Right hindlimb (tissue), 1 donor: ENCODE measurements around the gene CCDC196.
A peak's percentile ranks its signal among the peaks of the same experiment; 100 is the strongest.
"Not testable (repeated sequence)": the region's sequence is repeated elsewhere in the genome, so short reads cannot be mapped to it uniquely, and the experiment has no call there.

ENCODE experiments used
- DNase-seq: peaks from one replicate; pipeline ENCODE4 v3.0.0-alpha.2; 2018

The CCDC196 gene

GRCh38 chr14:66495218-66496098 is 9.3 kb downstream of the CCDC196 start:
- peak; percentile 49 for DNase-seq

- no peak for DNase-seq
Observed at GRCh38 chr14:66496188-66496807, 10.1 kb downstream of the CCDC196 start.

DNA sequence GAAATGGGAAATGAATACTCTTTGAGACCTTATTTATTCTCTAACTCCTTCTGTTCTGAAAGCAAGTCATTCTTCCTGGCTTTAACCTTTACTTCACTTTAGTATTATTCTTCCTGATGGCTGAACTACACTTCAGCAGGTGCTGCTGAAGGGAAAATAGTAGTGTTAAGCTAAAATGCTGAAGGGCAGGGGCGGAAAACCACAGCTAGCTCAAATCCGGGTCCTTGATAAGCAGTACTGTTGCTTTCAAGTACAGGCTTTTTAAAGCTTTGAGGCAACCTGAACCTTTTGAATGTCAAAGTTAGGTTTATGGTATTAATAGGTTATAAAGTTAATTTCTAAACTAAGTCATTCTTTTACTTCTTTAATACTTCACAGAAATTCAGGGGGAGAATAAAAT is 10.7 kb downstream of the CCDC196 start:
- DNase-seq, result no peak

GRCh38 chr14:66498311-66498710 is 12.1 kb downstream of the CCDC196 start:
- DNase-seq, result no peak

GRCh38 chr14:66501592-66501991 is 15.4 kb downstream of the CCDC196 start:
- DNase-seq, result no peak

GRCh38 chr14:66502836-66503235 is 16.7 kb downstream of the CCDC196 start:
- DNase-seq, result not testable (repeated sequence)

DNA sequence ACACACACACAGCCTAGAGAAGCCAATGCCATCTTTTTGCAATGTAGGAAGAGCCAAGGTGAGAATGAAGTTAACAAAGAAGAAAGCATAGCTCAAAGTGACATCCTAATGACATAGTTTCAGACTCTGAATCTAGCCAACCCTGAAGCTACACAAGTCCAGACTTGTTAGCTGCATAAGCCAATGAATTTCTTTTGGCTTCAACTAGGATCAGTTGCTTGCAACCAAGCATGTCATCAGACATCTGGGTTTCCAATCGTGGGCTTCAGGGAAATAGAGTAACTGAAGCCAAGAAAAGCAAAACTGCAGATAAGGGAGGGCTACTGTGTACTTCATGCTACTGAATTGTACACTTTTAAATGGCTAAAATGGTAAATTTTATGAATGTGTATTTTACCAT is 17.4 kb downstream of the CCDC196 start:
- no peak for DNase-seq

GRCh38 chr14:66507181-66507721 is 21.1 kb downstream of the CCDC196 start:
- no peak for DNase-seq

DNA sequence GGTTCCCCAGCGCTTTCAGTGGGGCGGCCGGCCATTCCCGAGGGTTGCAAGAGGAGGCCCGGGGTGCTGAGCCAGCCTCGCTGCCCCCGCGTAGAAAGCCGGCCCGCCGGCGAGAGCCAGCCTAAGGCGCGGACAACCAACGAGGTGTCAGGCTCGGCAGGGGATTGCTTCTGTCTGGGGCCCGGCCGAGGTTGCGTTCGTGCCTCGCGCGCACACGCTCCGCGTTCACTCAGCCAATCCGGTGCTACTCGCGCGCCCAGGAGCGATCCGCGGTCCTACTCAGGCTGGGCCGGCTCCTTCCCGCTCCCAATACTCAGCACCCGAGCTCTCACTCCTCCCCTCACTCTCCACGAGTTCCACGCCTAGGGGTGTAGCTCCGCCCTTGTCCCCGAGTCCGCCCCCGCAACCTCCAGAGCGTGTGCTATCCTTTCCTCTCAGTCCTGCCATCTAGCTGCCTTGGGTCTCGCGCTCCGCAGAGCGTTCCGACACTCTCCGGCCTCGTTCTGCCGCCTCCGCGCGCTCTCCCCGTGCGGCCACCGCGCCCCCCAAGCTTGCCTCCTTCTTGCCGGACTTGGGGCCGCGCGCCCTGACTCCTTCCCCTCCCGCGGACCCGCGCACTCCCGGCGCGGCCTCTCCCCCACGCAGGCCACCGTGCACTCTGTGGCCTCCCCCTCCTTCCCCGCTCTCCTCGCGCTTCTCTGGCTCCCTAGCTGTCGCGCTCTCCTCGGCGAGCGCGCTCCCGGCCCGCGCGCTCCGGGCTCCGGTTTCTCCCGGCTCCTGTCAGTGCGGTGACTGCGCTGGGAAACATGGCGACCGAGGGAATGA is 21.8 kb downstream of the CCDC196 start, which contains the start of gene GPHN:
Gene GPHN, plus strand, starts transcription at position 426 of the 825 bp plus-strand sequence.
- DNase-seq, result peak; percentile 98

DNA sequence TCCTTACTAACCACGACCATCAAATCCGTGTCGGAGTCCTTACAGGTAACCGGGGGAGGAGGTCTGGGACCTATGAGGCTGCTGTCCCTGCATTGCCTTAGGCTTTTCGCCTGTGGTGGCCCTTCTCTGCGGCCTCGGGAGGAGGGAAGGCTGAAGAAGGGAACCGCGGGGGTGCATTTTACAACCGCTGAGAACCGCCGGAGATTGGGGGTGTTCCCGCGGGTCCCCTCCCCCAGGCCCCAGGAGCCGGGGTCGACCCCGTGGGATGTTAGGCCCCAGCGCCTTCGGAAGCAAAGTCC is 22.3 kb downstream of the CCDC196 start:
- no peak for DNase-seq

- DNase-seq, result peak; percentile 59
Observed at GRCh38 chr14:66508846-66509621, 22.9 kb downstream of the CCDC196 start.

DNA sequence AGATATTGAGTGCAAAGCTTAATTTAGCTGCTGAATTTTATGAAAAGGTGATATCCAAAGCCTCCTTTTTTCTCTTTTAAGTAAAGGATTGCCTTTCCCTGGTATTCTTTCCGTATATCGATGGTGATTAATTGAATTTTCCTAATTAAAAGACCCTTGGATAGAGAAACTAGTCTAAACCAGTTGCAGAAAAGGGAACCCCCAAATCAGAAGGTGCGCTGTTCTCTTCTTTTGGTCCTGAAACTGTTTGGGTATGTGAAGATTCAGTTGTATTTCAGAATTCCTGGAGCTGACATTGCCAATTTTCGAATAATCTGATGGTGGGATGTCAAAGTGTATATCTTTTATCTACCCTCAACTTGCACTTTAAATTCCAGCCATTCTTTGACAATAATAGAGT is 23.7 kb downstream of the CCDC196 start:
- DNase-seq, result no peak

- no peak for DNase-seq
Observed at GRCh38 chr14:66511849-66512248, 25.7 kb downstream of the CCDC196 start.

DNA sequence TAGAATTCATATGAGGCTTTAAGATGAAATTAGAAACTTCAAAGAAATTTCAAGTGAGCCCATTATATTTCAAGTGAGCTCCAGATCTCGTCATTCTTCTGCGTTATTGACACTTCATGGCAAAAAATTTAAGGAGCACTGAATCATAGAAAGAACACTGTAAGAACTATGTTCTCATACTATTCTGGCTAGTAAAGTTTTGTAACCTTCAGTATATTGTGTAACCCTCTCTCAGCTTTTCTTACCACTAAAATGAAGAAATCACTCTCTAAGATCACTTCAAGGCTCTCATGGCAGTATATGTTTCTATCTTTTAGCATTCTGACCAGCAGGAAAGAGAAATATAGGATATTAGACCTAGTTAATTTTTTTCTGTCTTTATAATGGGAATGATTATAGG is 28.0 kb downstream of the CCDC196 start:
- DNase-seq, result no peak

GRCh38 chr14:66530526-66530925 is 44.4 kb downstream of the CCDC196 start:
- no peak for DNase-seq

DNA sequence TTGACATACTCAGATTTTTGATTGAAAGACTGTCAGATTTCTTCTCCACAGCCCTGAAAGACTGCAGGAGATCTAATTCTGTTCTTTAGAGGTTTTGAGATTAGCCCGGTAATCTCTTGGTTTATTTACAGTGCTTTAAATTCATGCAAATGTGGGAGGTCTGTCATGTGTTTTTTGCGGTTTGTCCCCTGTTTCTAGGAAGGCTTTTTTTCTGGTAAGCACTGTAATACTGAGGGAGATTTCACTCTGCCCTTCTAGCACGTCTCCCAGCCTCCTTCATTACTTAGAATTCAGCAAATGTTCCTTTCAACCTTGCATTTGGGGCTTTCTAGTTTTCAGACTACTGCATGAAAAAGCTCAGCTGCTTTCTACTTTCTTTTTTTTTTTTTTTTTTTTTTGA is 52.9 kb downstream of the CCDC196 start:
- DNase-seq, result no peak

DNA sequence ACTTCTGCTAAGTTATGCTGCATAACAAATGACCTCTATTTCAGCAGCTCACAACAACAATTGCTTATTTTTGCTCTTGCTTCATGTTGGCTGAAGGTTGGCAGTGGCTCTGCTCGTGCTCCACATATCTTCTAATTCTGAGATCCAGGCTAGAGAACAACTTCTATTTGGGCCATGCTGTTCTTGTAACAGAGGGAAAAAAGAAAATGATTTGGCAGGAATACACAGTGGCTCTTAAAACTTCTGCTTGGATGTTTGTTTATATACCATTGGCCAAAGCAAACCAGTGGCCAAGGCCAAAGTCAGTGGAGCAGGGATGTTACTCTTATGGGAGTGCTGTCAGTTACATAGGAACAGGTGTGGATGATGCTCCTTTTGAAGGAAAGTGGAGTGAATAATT is 53.9 kb downstream of the CCDC196 start:
- DNase-seq, result no peak

DNA sequence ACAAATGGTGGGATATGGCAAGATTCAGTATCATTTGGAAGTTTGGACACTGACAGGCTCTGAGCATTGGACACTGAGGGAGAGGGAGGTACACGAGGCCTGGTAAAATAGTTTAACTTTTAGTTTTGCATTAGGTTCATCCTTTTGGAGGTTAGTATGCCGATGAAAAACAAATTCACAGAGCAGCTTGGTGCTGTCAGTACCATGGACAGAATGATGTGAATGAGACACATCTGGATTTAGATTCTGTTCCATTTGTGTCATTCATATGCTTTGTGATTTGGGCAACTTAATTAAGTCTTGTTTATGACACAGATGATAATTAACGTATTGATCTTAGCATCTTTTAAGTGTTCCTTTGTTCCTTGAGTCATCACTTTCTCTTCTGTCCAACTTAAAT is 55.5 kb downstream of the CCDC196 start:
- no peak for DNase-seq

DNA sequence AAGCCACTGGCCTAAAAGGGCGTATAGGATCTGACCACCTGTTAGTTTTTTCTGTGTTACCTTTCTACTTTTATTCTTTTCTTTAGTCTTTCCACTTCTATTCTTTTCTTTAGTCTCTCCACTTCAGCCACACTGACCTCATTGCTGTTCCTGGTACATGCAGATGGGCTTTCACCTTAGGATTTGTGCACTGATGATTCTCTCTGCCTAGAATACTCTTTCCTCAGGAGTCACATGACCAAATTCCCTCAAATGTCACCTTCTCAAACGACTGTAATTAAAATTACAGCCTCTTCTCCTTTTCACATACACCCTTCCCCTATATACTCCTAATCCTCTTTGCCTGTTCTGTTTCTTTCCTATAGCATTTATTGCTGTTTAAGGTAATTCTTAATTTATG is 57.8 kb downstream of the CCDC196 start:
- DNase-seq, result no peak

DNA sequence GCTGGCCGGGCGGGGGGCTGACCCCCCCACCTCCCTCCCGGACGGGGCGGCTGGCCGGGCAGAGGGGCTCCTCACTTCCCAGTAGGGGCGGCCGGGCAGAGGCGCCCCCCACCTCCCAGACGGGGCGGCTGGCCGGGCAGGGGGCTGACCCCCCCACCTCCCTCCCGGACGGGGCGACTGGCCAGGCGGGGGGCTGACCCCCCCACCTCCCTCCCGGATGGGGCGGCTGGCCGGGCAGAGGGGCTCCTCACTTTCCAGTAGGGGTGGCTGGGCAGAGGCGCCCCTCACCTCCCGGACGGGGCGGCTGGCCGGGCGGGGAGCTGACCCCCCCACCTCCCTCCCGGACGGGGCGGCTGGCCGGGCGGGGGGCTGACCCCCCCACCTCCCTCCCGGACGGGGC is 59.0 kb downstream of the CCDC196 start:
- not testable (repeated sequence) for DNase-seq

DNA sequence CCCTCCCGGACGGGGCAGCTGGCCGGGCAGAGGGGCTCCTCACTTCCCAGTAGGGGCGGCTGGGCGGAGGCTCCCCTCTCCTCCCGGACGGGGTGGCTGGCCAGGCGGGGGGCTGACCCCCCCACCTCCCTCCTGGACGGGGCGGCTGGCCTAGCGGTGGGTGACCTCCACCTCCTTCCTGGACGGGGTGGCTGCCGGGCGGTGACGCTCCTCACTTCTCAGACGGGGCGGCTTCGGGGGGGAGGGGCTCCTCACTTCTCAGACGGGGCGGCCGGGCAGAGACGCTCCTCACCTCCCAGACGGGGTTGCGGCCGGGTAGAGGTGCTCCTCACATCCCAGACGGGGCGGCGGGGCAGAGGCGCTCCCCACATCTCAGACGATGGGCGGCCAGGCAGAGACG is 59.6 kb downstream of the CCDC196 start:
- not testable (repeated sequence) for DNase-seq
